Measurements from ENCODE around the gene SFMBT1. TPM values are rescaled to one million over a fixed set of nuclear protein-coding genes. Genes with fewer than 3 reads are reported as not detected.

The SFMBT1 gene
- total and polyA plus RNA-seq, 2 of the 8 experiments (the other 6 are each of a cell fraction or from before 2014, with no cell fraction given) = 8.1 to 16.8 TPM

- TF ChIP-seq E2F6 (IDR thresholded peaks at IDR 0.05) (no peak), KDM1A (IDR thresholded peaks at IDR 0.05; ENCODE audit: borderline replicate concordance, low read length) (no peak), POLR2A (IDR thresholded peaks at IDR 0.05; ENCODE audit: control extremely low read depth in 1 of 2, low read depth in 2 of 2, low read length in 2 of 2) (no peak), POU5F1 (IDR thresholded peaks at IDR 0.05; ENCODE audit: low read depth, low read length) (no peak), KDM4A (IDR thresholded peaks at IDR 0.05; ENCODE audit: low read depth, low read length, severe bottlenecking) (no peak), POLR2AphosphoS5 (IDR thresholded peaks at IDR 0.05; ENCODE audit: low read depth, low read length) (no peak)
These were observed 66.5 kb downstream of the SFMBT1 start (continued) for GRCh38 chr3:52979190-52979983.
